HG03460 (cell line): ENCODE results near the gene SLC36A3.
"Not testable (repeated sequence)": the region's sequence is repeated elsewhere in the genome, so short reads cannot be mapped to it uniquely, and the experiment has no call there.

Source experiments
- ATAC-seq: cut with Tn5 transposase; IDR thresholded peaks from one replicate; pipeline ENCODE4 v1.9.1; 2021; ENCODE audit not compliant: unreplicated experiment

SLC36A3 gene

GRCh38 chr5:151240924-151241635, 62.5 kb downstream of the SLC36A3 start:
- ATAC-seq = no peak

- ATAC-seq = not testable (repeated sequence)
These were observed 63.2 kb downstream of the SLC36A3 start for GRCh38 chr5:151240268-151240835.

GRCh38 chr5:151239237-151239861, 64.2 kb downstream of the SLC36A3 start:
- peak; percentile 35 for ATAC-seq

GRCh38 chr5:151238303-151238741, 65.2 kb downstream of the SLC36A3 start:
- ATAC-seq = peak; percentile 47

GRCh38 chr5:151237685-151238084, 65.9 kb downstream of the SLC36A3 start:
- no peak for ATAC-seq

GRCh38 chr5:151236888-151237287, 66.7 kb downstream of the SLC36A3 start:
- no peak for ATAC-seq

GRCh38 chr5:151235239-151235571, 68.4 kb downstream of the SLC36A3 start:
- not testable (repeated sequence) for ATAC-seq

GRCh38 chr5:151234476-151235238, 68.9 kb downstream of the SLC36A3 start:
- peak; percentile 67 for ATAC-seq

- peak; percentile 42 for ATAC-seq
These were observed 69.9 kb downstream of the SLC36A3 start for GRCh38 chr5:151233616-151234085.

- no peak for ATAC-seq
These were observed 72.2 kb downstream of the SLC36A3 start for GRCh38 chr5:151231359-151231758.

- no peak for ATAC-seq
These were observed 73.4 kb downstream of the SLC36A3 start for GRCh38 chr5:151230048-151230680.

- no peak for ATAC-seq
These were observed 74.6 kb downstream of the SLC36A3 start for GRCh38 chr5:151228986-151229385.

GRCh38 chr5:151227918-151228447, 75.6 kb downstream of the SLC36A3 start:
- no peak for ATAC-seq
